IMR-90 (cell line): ENCODE data around the gene TM4SF4. TPM values are rescaled to one million over a fixed set of nuclear protein-coding genes. Genes with fewer than 3 reads are reported as not detected.

Experiments used
- ATAC-seq: fragments of 200-7000 bp; cut with Tn5 transposase; 2 replicates; pipeline ENCODE4 v1.9.1; 2020; ENCODE audit warnings: low read depth, mild to moderate bottlenecking, moderate library complexity
- BruUV-seq: library from RNA; stranded (reverse); fragments of 400-500 nt; replicated peaks from 2 replicates; lab custom pipeline; 2021; lab: Mats Ljungman, UMichigan
- CTCF ChIA-PET: fragments of 300-600 bp; formaldehyde crosslinking; extraction: SDS; loops from one replicate; lab custom pipeline; 2021; ENCODE audit warnings: antibody characterized with exemption; lab: Yijun Ruan, JAX
- POLR2A ChIA-PET: fragments of 300-600 bp; sonication (Branson Sonifier 250); formaldehyde crosslinking; loops from one replicate; lab custom pipeline; 2022; ENCODE audit warnings: antibody characterized with exemption; ENCODE audit not compliant: unreplicated experiment; lab: Charles Lee
- DNase-seq: peaks from one replicate; pipeline ENCODE4 v3.0.0; 2013
- H2AFZ ChIP-seq: replicated peaks from 2 replicates; pipeline ENCODE3; 2013; ENCODE audit warnings: low read length, mild to moderate bottlenecking; ENCODE audit not compliant: poor library complexity
- H2AK5ac ChIP-seq: 2 replicates; pipeline ENCODE4 v1.6.1; 2013; ENCODE audit warnings: low read depth, low read length, inconsistent platforms
- H2AK9ac ChIP-seq: replicated peaks from 2 replicates; pipeline ENCODE3; 2013; ENCODE audit warnings: mild to moderate bottlenecking, low read depth, low read length, moderate library complexity; ENCODE audit not compliant: poor library complexity
- H2BK120ac ChIP-seq: 2 replicates; pipeline ENCODE4 v1.6.1; 2013; ENCODE audit warnings: low read depth, low read length, inconsistent platforms
- H2BK15ac ChIP-seq: 3 replicates; pipeline ENCODE4 v1.6.1; 2013; ENCODE audit warnings: low read depth, low read length, inconsistent platforms
- H2BK20ac ChIP-seq: 2 replicates; pipeline ENCODE4 v1.6.1; 2013; ENCODE audit warnings: low read depth, mild to moderate bottlenecking, inconsistent platforms, low read length, moderate library complexity
- H2BK5ac ChIP-seq: 2 replicates; pipeline ENCODE4 v1.6.1; 2013; ENCODE audit warnings: mild to moderate bottlenecking, low read depth, low read length, inconsistent platforms; ENCODE audit not compliant: poor library complexity, severe bottlenecking
- H3K14ac ChIP-seq: replicated peaks from 2 replicates; pipeline ENCODE4 v1.6.1; 2013; ENCODE audit warnings: low read depth, low read length, inconsistent platforms
- H3K18ac ChIP-seq: 2 replicates; pipeline ENCODE4 v1.6.1; 2013; ENCODE audit warnings: low read depth, low read length, control low read depth
- H3K23ac ChIP-seq: 2 replicates; pipeline ENCODE4 v1.6.1; 2013; ENCODE audit warnings: low read depth, low read length, inconsistent platforms
- H3K27ac ChIP-seq: 2 replicates; pipeline ENCODE4 v1.5.1; 2013; ENCODE audit warnings: mild to moderate bottlenecking, control low read depth, low read length; ENCODE audit not compliant: insufficient read depth
- H3K27me3 ChIP-seq: 2 replicates; pipeline ENCODE4 v1.6.1; 2013; ENCODE audit warnings: low read length; ENCODE audit not compliant: control insufficient read depth, insufficient read depth
- H3K36me3 ChIP-seq: 2 replicates; pipeline ENCODE4 v1.6.1; 2013; ENCODE audit warnings: low read length, mixed read lengths; ENCODE audit not compliant: control insufficient read depth, insufficient read depth
- H3K4ac ChIP-seq: 2 replicates; pipeline ENCODE4 v1.6.1; 2013; ENCODE audit warnings: low read depth, low read length, inconsistent platforms
- H3K4me1 ChIP-seq: 2 replicates; pipeline ENCODE4 v1.6.1; 2013; ENCODE audit warnings: low read length, mixed read lengths; ENCODE audit not compliant: control insufficient read depth, insufficient read depth
- H3K4me2 ChIP-seq: 2 replicates; pipeline ENCODE4 v1.6.1; 2013; ENCODE audit warnings: low read depth, mild to moderate bottlenecking, control low read depth, low read length, moderate library complexity
- H3K4me3 ChIP-seq: 2 replicates; pipeline ENCODE4 v1.5.1; 2013; ENCODE audit warnings: low read depth, mild to moderate bottlenecking, control low read depth, low read length, moderate library complexity; ENCODE audit not compliant: insufficient read depth
- H3K56ac ChIP-seq: 2 replicates; pipeline ENCODE4 v1.6.1; 2013; ENCODE audit warnings: low read length, inconsistent platforms; ENCODE audit not compliant: insufficient read depth; ENCODE audit errors: extremely low read depth
- H3K79me1 ChIP-seq, 2 experiments: 2 replicates each; pipeline ENCODE4 v1.6.1; 2013; ENCODE audit warnings: low read length in 2 of 2, inconsistent platforms in 1 of 2, low read depth in 1 of 2
- H3K9ac ChIP-seq: 2 replicates; pipeline ENCODE4 v1.6.1; 2013; ENCODE audit warnings: low read depth, low read length, control low read depth
- H3K9me1 ChIP-seq: 2 replicates; pipeline ENCODE4 v1.6.1; 2013; ENCODE audit warnings: low read length, inconsistent platforms; ENCODE audit not compliant: insufficient read depth
- H3K9me3 ChIP-seq: 2 replicates; pipeline ENCODE4 v1.6.1; 2013; ENCODE audit warnings: low read length; ENCODE audit not compliant: control insufficient read depth, insufficient read depth
- H4K20me1 ChIP-seq: 2 replicates; pipeline ENCODE4 v1.6.1; 2013; ENCODE audit warnings: low read length, inconsistent platforms; ENCODE audit not compliant: insufficient read depth
- H4K5ac ChIP-seq: 2 replicates; pipeline ENCODE4 v1.6.1; 2013; ENCODE audit warnings: mild to moderate bottlenecking, low read depth, low read length, control low read depth
- H4K8ac ChIP-seq, 2 experiments: 2 replicates each; pipeline ENCODE4 v1.6.1; 2013; ENCODE audit warnings: low read depth in 2 of 2, low read length in 2 of 2, control low read depth in 1 of 2, inconsistent platforms in 1 of 2
- H4K91ac ChIP-seq: 2 replicates; pipeline ENCODE4 v1.6.1; 2013; ENCODE audit warnings: low read depth, low read length, inconsistent platforms; ENCODE audit not compliant: insufficient read depth
- BHLHE40 ChIP-seq: fragments of 150-350 bp; IDR thresholded peaks from 2 replicates; pipeline ENCODE4 v1.6.1; 2016; ENCODE audit warnings: mild to moderate bottlenecking, low read depth, low read length
- CEBPB ChIP-seq: IDR thresholded peaks from 2 replicates; pipeline ENCODE4 v1.6.1; 2012; ENCODE audit warnings: low read depth, low read length, improper control_type of control experiment
- CHD1 ChIP-seq: IDR thresholded peaks from 2 replicates; pipeline ENCODE4 v1.6.1; 2012; ENCODE audit warnings: low read depth, low read length, improper control_type of control experiment
- FOS ChIP-seq: fragments of 150-350 bp; IDR thresholded peaks from 2 replicates; pipeline ENCODE4 v1.6.1; 2016; ENCODE audit warnings: low read depth, low read length
- MAFK ChIP-seq: IDR thresholded peaks from 2 replicates; pipeline ENCODE4 v1.6.1; 2012; ENCODE audit warnings: low read depth, low read length, improper control_type of control experiment
- MAZ ChIP-seq: IDR thresholded peaks from 2 replicates; pipeline ENCODE4 v1.6.1; 2012; ENCODE audit warnings: low read depth, mild to moderate bottlenecking, low read length, improper control_type of control experiment, moderate library complexity, borderline replicate concordance
- MXI1 ChIP-seq: IDR thresholded peaks from 2 replicates; pipeline ENCODE4 v1.6.1; 2012; ENCODE audit warnings: low read depth, mild to moderate bottlenecking, low read length, moderate library complexity, borderline replicate concordance
- NFE2L2 ChIP-seq: fragments of 150-350 bp; IDR thresholded peaks from 2 replicates; pipeline ENCODE4 v1.6.1; 2016; ENCODE audit warnings: low read depth, mild to moderate bottlenecking, low read length
- POLR2A ChIP-seq: IDR thresholded peaks from 2 replicates; pipeline ENCODE4 v1.6.1; 2012; ENCODE audit warnings: mild to moderate bottlenecking, low read depth, low read length
- RAD21 ChIP-seq: IDR thresholded peaks from 2 replicates; pipeline ENCODE4 v1.6.1; 2012; ENCODE audit warnings: low read length, improper control_type of control experiment
- RCOR1 ChIP-seq: IDR thresholded peaks from 2 replicates; pipeline ENCODE4 v1.6.1; 2012; ENCODE audit warnings: mild to moderate bottlenecking, low read length, improper control_type of control experiment; ENCODE audit not compliant: insufficient replicate concordance
- RFX5 ChIP-seq: IDR thresholded peaks from 2 replicates; pipeline ENCODE4 v1.8.0; 2012; ENCODE audit warnings: low read depth, mild to moderate bottlenecking, low read length, moderate library complexity
- SMC3 ChIP-seq: fragments of 150-350 bp; IDR thresholded peaks from 2 replicates; pipeline ENCODE4 v1.6.1; 2016; ENCODE audit warnings: low read depth, mild to moderate bottlenecking, antibody characterized with exemption, low read length, moderate library complexity
- WGBS, 2 experiments: methylation state at CpG; one replicate each; pipeline versions ENCODE4 v1.1.5 to v1.1.7; 2013; ENCODE audit warnings: missing lambda C conversion rate in 2 of 2; ENCODE audit not compliant: insufficient read length in 1 of 2; ENCODE audit errors: extremely low coverage in 2 of 2; 5-methylcytosine and 5-hydroxymethylcytosine counted together
- dilution Hi-C: fragments of 300-500 bp; cut with HindIII; formaldehyde crosslinking; loops from one replicate; pipeline ENCODE4 v1.14.3; 2018; ENCODE audit warnings: low sequenced_read_pairs; ENCODE audit not compliant: unreplicated experiment
- in situ Hi-C: fragments of 300-500 bp; cut with MboI; formaldehyde crosslinking; loops from 3 replicates; pipeline ENCODE4 v1.14.3; 2019; ENCODE audit warnings: low sequenced_read_pairs, inconsistent platforms, mixed read lengths
- intact Hi-C: fragments of 100-400 bp; cut with micrococcal nuclease; formaldehyde crosslinking; loops from 2 replicates; pipeline ENCODE4 v1.10.0; 2022
- polyA plus RNA-seq, 3 experiments: library from polyadenylated mRNA; depleted of rRNA; stranded (reverse); fragments of >200 nt; gene quantifications; 2 replicates each; pipeline ENCODE4 v1.2.3, GENCODE V29; 2012; ENCODE audit warnings: low replicate concordance in 1 of 3
- total RNA-seq: library from RNA; depleted of rRNA; stranded (reverse); fragments of >200 nt; gene quantifications from 2 replicates; pipeline ENCODE4 v1.2.3, GENCODE V29; 2012
- TF ChIP-seq, protein P1 (sequence below): conservative IDR thresholded peaks from 2 replicates; pipeline ENCODE4 v1.5.1; 2012; ENCODE audit warnings: mild to moderate bottlenecking, low read depth, low read length, improper control_type of control experiment
- TF ChIP-seq, protein P2 (sequence below): fragments of 150-350 bp; IDR thresholded peaks from 2 replicates; pipeline ENCODE4 v1.6.1; 2016; ENCODE audit warnings: low read depth, mild to moderate bottlenecking, low read length, moderate library complexity, borderline replicate concordance
- TF ChIP-seq, protein P3 (sequence below): fragments of 150-350 bp; IDR thresholded peaks from 2 replicates; pipeline ENCODE4 v1.6.1; 2017; ENCODE audit warnings: mild to moderate bottlenecking, antibody characterized with exemption, low read length, low read depth

Gene TM4SF4
- total and polyA plus RNA-seq, 2 of the 4 experiments (the other 2 are of a cell fraction): 0.60 to 1.6 TPM

DNA sequence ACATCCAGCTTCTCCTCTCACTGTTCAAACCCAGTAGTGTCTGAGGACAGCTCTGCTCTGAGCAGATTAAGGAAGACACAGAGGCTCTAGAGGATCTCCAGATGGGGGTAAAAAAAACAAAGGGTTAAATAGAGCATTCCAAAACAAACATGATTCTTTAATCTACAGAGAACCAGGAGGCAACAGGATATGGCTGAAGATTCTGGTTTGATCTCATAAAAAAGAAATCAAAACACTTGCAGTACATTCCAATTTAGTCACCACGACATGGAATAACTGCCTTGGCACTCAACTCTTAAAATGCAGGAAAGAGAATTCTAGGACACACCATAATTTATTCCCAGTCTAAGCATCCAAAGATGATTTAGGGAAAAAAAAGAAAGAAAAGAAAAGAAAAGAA is 32.0 kb downstream of the TM4SF4 start:
- Histone ChIP-seq H4K91ac (peak overlapping the region; percentile 40), H3K9me3 (no peaks in the 10 kb centered on the region), H3K14ac (peak overlapping the region; percentile 13; the same call in 1 of the 2 replicates), H3K27me3 (no peaks in the 10 kb centered on the region), H3K4ac (peak overlapping the region; percentile 43; the same call in 1 of the 2 replicates), H3K18ac (peak overlapping the region; percentile 87; the same call in 1 of the 2 replicates), H3K27ac (peak overlapping the region; percentile 79), H3K4me2 (peak overlapping the region; percentile 72), H2BK120ac (peak overlapping the region; percentile 41; the same call in 1 of the 2 replicates), H3K79me1 (no peaks in the 10 kb centered on the region), H4K5ac (peak overlapping the region; percentile 82; the same call in 1 of the 2 replicates), H2AK5ac (peak overlapping the region; percentile 73; the same call in 1 of the 2 replicates), H3K56ac (no peak overlapping the region), H3K23ac (peak overlapping the region; percentile 8; the same call in 1 of the 2 replicates), H3K4me3 (no peak overlapping the region), H3K9me1 (peaks cover 15% of the 10 kb centered on the region), H2AK9ac (no peak overlapping the region), H2BK5ac (peak overlapping the region; percentile 90), H2BK15ac (peak overlapping the region; percentile 75; the same call in 2 of the 3 replicates), H2AFZ (peak overlapping the region; percentile 6), H4K8ac (peak overlapping the region; percentile 24 to 64; a peak in 2 of 4 replicates), H2BK20ac (peak overlapping the region; percentile 40), H3K4me1 (peaks cover 16% of the 10 kb centered on the region), H4K20me1 (no peaks in the 10 kb centered on the region), H3K9ac (no peak overlapping the region; the same call in 1 of the 2 replicates), H3K36me3 (no peaks in the 10 kb centered on the region)
- CTCF ChIA-PET: interaction anchor here (0.6 kb wide), 1 partner anchor 103 kb away, joined by 3 read pairs; no protein-coding TSS in a partner anchor
- TF ChIP-seq, protein P1, sequence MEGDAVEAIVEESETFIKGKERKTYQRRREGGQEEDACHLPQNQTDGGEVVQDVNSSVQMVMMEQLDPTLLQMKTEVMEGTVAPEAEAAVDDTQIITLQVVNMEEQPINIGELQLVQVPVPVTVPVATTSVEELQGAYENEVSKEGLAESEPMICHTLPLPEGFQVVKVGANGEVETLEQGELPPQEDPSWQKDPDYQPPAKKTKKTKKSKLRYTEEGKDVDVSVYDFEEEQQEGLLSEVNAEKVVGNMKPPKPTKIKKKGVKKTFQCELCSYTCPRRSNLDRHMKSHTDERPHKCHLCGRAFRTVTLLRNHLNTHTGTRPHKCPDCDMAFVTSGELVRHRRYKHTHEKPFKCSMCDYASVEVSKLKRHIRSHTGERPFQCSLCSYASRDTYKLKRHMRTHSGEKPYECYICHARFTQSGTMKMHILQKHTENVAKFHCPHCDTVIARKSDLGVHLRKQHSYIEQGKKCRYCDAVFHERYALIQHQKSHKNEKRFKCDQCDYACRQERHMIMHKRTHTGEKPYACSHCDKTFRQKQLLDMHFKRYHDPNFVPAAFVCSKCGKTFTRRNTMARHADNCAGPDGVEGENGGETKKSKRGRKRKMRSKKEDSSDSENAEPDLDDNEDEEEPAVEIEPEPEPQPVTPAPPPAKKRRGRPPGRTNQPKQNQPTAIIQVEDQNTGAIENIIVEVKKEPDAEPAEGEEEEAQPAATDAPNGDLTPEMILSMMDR: no peak
- TF ChIP-seq MAZ: no peak
- TF ChIP-seq, protein P2, sequence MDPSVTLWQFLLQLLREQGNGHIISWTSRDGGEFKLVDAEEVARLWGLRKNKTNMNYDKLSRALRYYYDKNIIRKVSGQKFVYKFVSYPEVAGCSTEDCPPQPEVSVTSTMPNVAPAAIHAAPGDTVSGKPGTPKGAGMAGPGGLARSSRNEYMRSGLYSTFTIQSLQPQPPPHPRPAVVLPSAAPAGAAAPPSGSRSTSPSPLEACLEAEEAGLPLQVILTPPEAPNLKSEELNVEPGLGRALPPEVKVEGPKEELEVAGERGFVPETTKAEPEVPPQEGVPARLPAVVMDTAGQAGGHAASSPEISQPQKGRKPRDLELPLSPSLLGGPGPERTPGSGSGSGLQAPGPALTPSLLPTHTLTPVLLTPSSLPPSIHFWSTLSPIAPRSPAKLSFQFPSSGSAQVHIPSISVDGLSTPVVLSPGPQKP: no peak
- no peak for TF ChIP-seq RFX5
- TF ChIP-seq, protein P3, sequence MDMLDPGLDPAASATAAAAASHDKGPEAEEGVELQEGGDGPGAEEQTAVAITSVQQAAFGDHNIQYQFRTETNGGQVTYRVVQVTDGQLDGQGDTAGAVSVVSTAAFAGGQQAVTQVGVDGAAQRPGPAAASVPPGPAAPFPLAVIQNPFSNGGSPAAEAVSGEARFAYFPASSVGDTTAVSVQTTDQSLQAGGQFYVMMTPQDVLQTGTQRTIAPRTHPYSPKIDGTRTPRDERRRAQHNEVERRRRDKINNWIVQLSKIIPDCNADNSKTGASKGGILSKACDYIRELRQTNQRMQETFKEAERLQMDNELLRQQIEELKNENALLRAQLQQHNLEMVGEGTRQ: no peak
- TF ChIP-seq MAFK: no peak
- no peak for TF ChIP-seq SMC3
- no peak for TF ChIP-seq RCOR1
- no peak for TF ChIP-seq CEBPB
- no peak for TF ChIP-seq CHD1
- TF ChIP-seq MXI1: no peak
- no peak for TF ChIP-seq POLR2A
- TF ChIP-seq FOS: no peak
- TF ChIP-seq NFE2L2: no peak
- no peak for TF ChIP-seq BHLHE40
- TF ChIP-seq RAD21: no peak
- POLR2A ChIA-PET: no interaction called here
- BruUV-seq: no TSS peak
- intact Hi-C loops (no loop called here), in situ Hi-C loops (no loop called here), dilution Hi-C loops (loop anchor here (25.0 kb wide), 1 partner anchor 231 kb away; no protein-coding TSS in a partner anchor)
- peak; percentile 71 for DNase-seq
- ATAC-seq: peak; percentile 50
- WGBS, 2 experiments: no CpG with 5 or more reads among the region's 1 CpG
